GM21528 (cell line): ENCODE measurements around the gene ZNF607.
"Not testable (repeated sequence)": the region's sequence is repeated elsewhere in the genome, so short reads cannot be mapped to it uniquely, and the experiment has no call there.

ENCODE experiments used
- ATAC-seq: cut with Tn5 transposase; IDR thresholded peaks from one replicate; pipeline ENCODE4 v1.9.1; 2021; ENCODE audit warnings: mild to moderate bottlenecking, moderate library complexity; ENCODE audit not compliant: unreplicated experiment, low FRiP score

The ZNF607 gene

GRCh38 chr19:37719111-37719926 lies at the start of gene ZNF607:
ZNF607 (minus strand) TSS chr19:37719761; CDS start chr19:37711618, 8,143 bp downstream.
- peak; percentile 92 for ATAC-seq

GRCh38 chr19:37763488-37763887 lies 43.9 kb upstream of the ZNF607 start:
- ATAC-seq, result no peak

- ATAC-seq, result not testable (repeated sequence)
Measured at GRCh38 chr19:37757683-37758082, 38.1 kb upstream of the ZNF607 start.

- ATAC-seq, result no peak
Measured at GRCh38 chr19:37738371-37738770, 18.8 kb upstream of the ZNF607 start.

GRCh38 chr19:37725181-37725580 lies 5.6 kb upstream of the ZNF607 start:
- no peak for ATAC-seq

- ATAC-seq, result no peak
Measured at GRCh38 chr19:37719927-37720265, 335 bp upstream of the ZNF607 start.

GRCh38 chr19:37718304-37718703 lies 1.3 kb downstream of the ZNF607 start:
- ATAC-seq, result no peak

GRCh38 chr19:37716140-37716539 lies 3.4 kb downstream of the ZNF607 start:
- no peak for ATAC-seq

GRCh38 chr19:37706052-37706605 lies 13.4 kb downstream of the ZNF607 start:
- ATAC-seq, result no peak

GRCh38 chr19:37699057-37699456 lies 20.5 kb downstream of the ZNF607 start:
- no peak for ATAC-seq

GRCh38 chr19:37698216-37698615 lies 21.3 kb downstream of the ZNF607 start:
- no peak for ATAC-seq

GRCh38 chr19:37695144-37695899 lies 24.2 kb downstream of the ZNF607 start:
- ATAC-seq, result no peak

- ATAC-seq, result no peak
Measured at GRCh38 chr19:37692956-37693620, 26.5 kb downstream of the ZNF607 start.

GRCh38 chr19:37691881-37692504 lies 27.6 kb downstream of the ZNF607 start:
- no peak for ATAC-seq

GRCh38 chr19:37683520-37683919 lies 36.0 kb downstream of the ZNF607 start:
- ATAC-seq, result no peak

- ATAC-seq, result no peak
Measured at GRCh38 chr19:37669450-37669914, 50.1 kb downstream of the ZNF607 start.

GRCh38 chr19:37657157-37657556 lies 62.4 kb downstream of the ZNF607 start:
- not testable (repeated sequence) for ATAC-seq

GRCh38 chr19:37655689-37656371 lies 63.7 kb downstream of the ZNF607 start:
- peak; percentile 64 for ATAC-seq

- ATAC-seq, result peak; percentile 79
Measured at GRCh38 chr19:37655301-37655688, 64.3 kb downstream of the ZNF607 start, which contains the start of gene ZFP30. ZFP30 (minus strand) TSS chr19:37655465; CDS start chr19:37647822, 7,643 bp downstream.
